PC-3 (cell line): ENCODE results near the gene ZEB1.

Source experiments
- CTCF ChIP-seq: fragments of 300-600 bp; sonication (generic); conservative IDR thresholded peaks from 2 replicates; pipeline ENCODE4 v1.5.1; 2017; ENCODE audit warnings: antibody characterized with exemption, low read depth, mild to moderate bottlenecking, low read length
- EZH2 ChIP-seq: fragments of 300-600 bp; sonication (generic); IDR thresholded peaks from one replicate; pipeline ENCODE4 v1.6.1; 2017; ENCODE audit warnings: antibody characterized with exemption, mild to moderate bottlenecking, low read length; ENCODE audit not compliant: unreplicated experiment

GRCh38 chr10:31464552-31464951 is 145.5 kb downstream of the ZEB1 start:
- no peak for TF ChIP-seq CTCF
- TF ChIP-seq EZH2: no peak
